Activated CD8-positive, alpha-beta memory T cell treated with anti-CD3 and anti-CD28 coated beads for 36 hours (primary cell): ENCODE results near the gene ROBO2. TPM values are rescaled to one million over a fixed set of nuclear protein-coding genes. Genes with fewer than 3 reads are reported as not detected.

Experiments
- CTCF ChIA-PET: fragments of 350-600 bp; sonication (Branson Sonifier 250); formaldehyde crosslinking; loops from one replicate; lab custom pipeline; 2021; ENCODE audit warnings: antibody characterized with exemption; lab: Charles Lee
- POLR2A ChIA-PET: fragments of 350-600 bp; sonication (Branson Sonifier 250); formaldehyde crosslinking; loops from one replicate; lab custom pipeline; 2021; ENCODE audit warnings: antibody characterized with exemption; lab: Charles Lee
- total RNA-seq, 2 experiments: library from RNA; stranded (reverse); gene quantifications; one replicate each; pipeline ENCODE4 v1.2.3, GENCODE V29; 2021

Gene ROBO2
- total RNA-seq, 2 experiments from 2014 or later = not detected

GRCh38 chr3:77303955-77304699 lies 264.2 kb downstream of the ROBO2 start:
- CTCF ChIA-PET = no interaction called here
- POLR2A ChIA-PET = no interaction called here

DNA sequence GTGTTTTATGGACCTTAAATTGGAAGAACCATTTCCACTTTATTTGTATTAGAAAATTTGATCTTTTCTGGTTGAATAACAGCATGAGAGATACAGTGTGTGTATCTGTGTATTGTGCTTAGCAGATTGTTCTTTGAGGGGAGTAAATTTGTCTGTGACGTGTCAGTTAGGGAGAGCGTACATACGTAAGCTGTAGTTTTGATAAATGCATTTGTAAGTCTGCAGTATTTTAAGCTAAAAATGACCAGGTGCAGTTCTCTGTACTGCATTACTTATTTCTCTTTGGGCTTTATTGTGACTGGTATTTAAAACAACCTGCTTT lies 264.8 kb downstream of the ROBO2 start:
- ChIA-PET POLR2A (no interaction called here), CTCF (no interaction called here)

DNA sequence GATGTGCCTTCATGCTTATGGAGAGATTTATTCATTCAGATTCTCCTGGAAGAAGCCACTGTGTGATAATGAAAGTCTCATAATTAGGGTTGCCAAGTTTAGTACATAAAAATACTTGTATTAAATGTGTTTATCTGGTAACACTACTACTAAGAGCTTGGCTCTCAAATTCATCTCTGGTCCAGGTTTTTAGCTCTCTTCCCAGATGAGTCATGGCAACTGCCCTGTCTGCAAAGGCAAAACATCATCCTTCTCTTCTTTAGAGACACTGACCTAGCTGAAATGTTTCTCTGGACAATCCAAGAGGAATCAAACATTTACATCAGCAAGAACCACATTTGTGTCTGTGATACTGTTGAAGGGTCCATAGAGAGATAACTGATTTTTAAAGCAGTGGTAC lies 269.6 kb downstream of the ROBO2 start:
- ChIA-PET CTCF (no interaction called here), POLR2A (no interaction called here)

GRCh38 chr3:77313843-77314242 lies 273.9 kb downstream of the ROBO2 start:
- ChIA-PET POLR2A (no interaction called here), CTCF (no interaction called here)

DNA sequence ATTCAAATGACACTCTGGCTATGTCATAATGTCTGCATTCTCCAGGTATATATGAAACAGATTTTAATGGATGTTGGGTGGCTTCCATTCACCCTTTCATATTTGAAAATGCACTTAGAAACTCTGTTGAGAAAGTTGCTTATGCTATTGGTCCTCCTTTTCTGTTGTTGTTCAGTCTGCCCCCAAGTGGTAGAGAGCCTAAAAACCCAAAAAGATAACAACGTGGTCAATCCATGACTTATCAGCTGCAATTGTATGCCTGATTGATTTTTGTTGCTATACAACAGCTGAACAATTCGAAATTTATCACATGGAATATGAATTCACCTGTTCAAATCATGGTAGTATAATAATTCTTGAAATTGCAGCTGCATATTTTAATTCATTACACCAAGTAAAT lies 279.8 kb downstream of the ROBO2 start:
- POLR2A ChIA-PET = no interaction called here
- CTCF ChIA-PET = no interaction called here

- POLR2A ChIA-PET = no interaction called here
- CTCF ChIA-PET = interaction anchor here (0.6 kb wide), 1 partner anchor 60 kb away, joined by 3 read pairs; no protein-coding TSS in a partner anchor
These were observed 280.6 kb downstream of the ROBO2 start for GRCh38 chr3:77320514-77320913.

- CTCF ChIA-PET = no interaction called here
- POLR2A ChIA-PET = no interaction called here
These were observed 281.7 kb downstream of the ROBO2 start for GRCh38 chr3:77321646-77322045.

DNA sequence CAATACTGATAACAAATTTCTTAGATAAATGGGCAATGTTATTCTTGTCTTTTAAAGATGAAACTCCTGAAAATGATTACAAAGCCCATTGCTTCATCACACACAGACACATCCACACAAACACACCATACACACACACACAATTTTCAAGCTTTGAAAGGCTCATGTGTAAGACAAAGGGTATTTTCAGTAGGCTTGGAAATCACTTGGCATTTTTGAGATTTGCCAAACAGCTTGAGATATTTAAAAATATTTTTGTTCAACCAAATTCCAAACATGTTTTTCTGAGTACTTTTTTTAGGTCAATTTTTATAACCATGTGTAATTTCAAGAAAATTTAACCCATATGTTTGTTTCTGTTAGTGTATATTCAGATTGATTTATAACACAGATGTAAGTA lies 283.7 kb downstream of the ROBO2 start:
- CTCF ChIA-PET = no interaction called here
- POLR2A ChIA-PET = no interaction called here

- CTCF ChIA-PET = no interaction called here
- POLR2A ChIA-PET = no interaction called here
These were observed 284.2 kb downstream of the ROBO2 start for GRCh38 chr3:77324105-77324504.

DNA sequence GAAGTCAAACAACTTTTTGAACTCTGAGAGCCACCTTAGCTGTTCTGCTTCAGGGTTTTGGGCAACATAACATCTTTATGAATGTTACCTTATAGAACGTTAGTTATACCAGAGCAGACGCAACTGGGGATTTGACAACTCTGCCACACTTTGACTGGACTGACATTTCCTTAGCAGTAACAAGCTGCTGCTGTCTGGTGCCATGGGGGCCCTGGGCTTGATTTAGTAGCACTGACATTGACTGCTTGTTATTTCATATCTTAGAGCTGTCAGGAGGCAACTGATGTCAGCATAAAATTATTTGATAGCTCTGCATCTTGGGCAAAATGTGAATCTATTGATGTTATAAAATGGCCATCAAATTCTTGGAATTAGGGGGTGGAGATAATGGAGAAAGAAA lies 285.4 kb downstream of the ROBO2 start:
- ChIA-PET CTCF (no interaction called here), POLR2A (no interaction called here)

DNA sequence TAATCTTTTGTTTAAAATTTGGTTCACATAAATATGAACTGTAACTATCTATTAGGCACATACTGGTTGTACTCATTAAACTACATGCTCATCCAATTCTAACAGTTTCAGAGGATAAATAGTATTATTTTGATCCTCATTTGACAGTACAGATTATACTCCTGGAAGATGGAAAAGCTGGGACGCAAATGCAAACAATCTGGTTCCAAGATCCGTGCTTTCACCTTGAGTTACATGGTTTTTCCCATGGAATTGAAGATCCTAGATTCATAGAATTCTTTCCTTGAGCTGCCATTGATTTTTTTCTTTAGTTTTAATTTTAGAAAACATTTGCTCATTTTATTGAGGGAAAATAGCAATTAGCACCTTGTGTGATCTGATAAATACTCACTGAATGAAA lies 285.8 kb downstream of the ROBO2 start:
- ChIA-PET CTCF (no interaction called here), POLR2A (no interaction called here)

- CTCF ChIA-PET = no interaction called here
- POLR2A ChIA-PET = no interaction called here
These were observed 286.7 kb downstream of the ROBO2 start for GRCh38 chr3:77326586-77326985.

- POLR2A ChIA-PET = no interaction called here
- CTCF ChIA-PET = no interaction called here
These were observed 288.8 kb downstream of the ROBO2 start for GRCh38 chr3:77328690-77329089.

GRCh38 chr3:77329116-77329515 lies 289.2 kb downstream of the ROBO2 start:
- CTCF ChIA-PET = no interaction called here

GRCh38 chr3:77338195-77338594 lies 298.3 kb downstream of the ROBO2 start:
- ChIA-PET POLR2A (no interaction called here), CTCF (no interaction called here)

More at GRCh38 chr3:77329116-77329515, 289.2 kb downstream of the ROBO2 start:
- POLR2A ChIA-PET = no interaction called here

GRCh38 chr3:77342027-77342426 lies 302.1 kb downstream of the ROBO2 start:
- ChIA-PET CTCF (no interaction called here), POLR2A (no interaction called here)

- POLR2A ChIA-PET = no interaction called here
- CTCF ChIA-PET = no interaction called here
These were observed 302.8 kb downstream of the ROBO2 start for GRCh38 chr3:77342688-77343087.

DNA sequence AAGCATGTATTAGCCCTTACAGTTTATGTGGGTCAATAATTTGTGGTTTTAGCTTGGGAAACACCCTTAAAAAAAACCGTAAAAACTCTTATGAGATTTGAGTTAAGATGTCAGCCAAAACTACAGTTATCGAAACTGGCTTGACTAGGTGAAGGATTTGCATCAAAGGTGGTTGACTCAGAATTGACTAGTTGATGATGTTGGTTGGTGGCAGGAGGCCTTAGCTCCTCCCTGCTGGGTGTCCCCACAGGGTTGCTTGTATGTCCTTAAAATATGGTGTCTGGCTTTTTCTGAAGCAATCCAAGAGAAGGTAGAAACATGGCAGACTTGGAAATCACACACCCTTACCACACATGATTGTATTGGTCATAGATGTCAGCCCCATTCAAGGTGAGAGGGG lies 305.1 kb downstream of the ROBO2 start:
- CTCF ChIA-PET = no interaction called here
- POLR2A ChIA-PET = no interaction called here

DNA sequence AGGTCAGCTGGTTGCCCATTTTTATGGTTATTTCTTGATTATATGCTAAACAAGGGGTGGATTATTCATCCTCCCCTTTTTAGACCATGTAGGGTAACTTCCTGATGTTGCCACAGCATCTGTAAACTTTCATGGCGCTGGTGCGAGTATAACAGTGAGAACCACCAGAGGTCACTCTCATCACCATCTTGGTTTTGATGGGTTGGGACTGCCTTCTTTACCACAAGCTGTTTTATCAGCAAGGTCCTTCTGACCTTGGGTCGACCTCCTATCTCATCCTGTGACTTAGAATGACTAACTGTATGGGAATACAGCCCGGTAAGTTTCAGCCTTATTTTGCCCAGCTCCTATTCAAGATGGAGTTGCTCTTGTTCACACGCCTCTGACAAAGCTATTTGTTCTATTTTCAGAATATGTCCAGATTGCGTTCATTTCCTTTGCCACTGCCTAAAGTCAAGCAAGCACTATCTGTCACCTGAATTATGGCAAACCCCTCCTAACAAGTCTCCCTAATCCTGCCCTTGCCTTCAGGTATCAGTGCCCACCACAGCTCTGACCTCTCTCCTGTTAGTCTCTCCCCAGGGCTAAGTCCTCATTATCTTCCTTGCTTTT lies 308.5 kb downstream of the ROBO2 start:
- POLR2A ChIA-PET = no interaction called here
- CTCF ChIA-PET = no interaction called here

DNA sequence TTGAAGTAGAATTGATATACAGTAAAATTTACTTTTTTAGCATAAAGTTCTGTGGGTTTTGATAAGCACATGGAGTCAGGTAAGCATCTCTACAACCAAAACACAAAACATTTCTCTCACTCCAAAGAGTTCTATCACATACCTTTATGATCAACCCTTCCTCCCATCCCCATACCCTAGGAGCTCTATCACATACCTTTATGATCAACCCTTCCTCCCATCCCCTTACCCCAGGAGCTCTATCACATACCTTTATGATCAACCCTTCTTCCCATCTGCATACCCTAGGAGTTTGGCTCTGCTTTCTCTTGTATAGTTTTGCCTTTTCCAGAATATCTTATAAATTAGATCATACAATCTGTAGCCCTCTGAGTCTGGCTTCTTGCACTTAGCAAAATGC lies 315.1 kb downstream of the ROBO2 start:
- ChIA-PET POLR2A (no interaction called here), CTCF (no interaction called here)

GRCh38 chr3:77362936-77363335 lies 323.0 kb downstream of the ROBO2 start:
- CTCF ChIA-PET = no interaction called here
- POLR2A ChIA-PET = no interaction called here

GRCh38 chr3:77365152-77365551 lies 325.3 kb downstream of the ROBO2 start:
- POLR2A ChIA-PET = no interaction called here
- CTCF ChIA-PET = no interaction called here
